ENCODE data around the gene RPL38. TPM values are rescaled to one million over a fixed set of nuclear protein-coding genes. Genes with fewer than 3 reads are reported as not detected.
A peak's percentile ranks its signal among the peaks of the same experiment; 100 is the strongest.

RPL38 gene
- total RNA-seq, 1 donor from 2014 or later, result 967 TPM

DNA sequence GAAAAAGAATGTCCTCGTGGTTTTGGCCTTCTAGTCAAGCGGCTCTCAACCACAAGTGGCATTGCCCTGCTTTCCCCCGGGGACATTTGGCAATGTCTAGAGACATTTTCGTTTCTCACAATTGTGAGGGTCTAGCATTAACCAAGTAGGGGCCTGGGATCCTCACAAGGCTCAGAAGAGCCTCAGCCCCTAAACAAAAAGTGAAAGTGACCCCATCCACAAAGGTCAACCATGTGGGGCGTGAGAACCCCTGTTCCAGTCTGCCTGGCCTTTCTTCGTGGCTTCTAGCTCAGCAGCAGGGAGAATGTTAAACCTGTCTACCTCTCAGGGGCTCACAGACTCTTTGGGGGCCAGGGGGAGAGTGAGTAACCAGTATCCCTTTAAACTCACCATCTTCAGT, 4.8 kb upstream of the RPL38 start:
- peaks cover 38% of the 10 kb centered on the region for H3K4me1 Mint-ChIP-seq
- TF ChIP-seq CTCF (conservative IDR thresholded peaks at IDR 0.05), result no peak
- no peak for DNase-seq (ENCODE audit: low read depth, low spot score)
- H3K9me3 Mint-ChIP-seq, result no peaks in the 10 kb centered on the region
- H3K27me3 Mint-ChIP-seq (ENCODE audit: low read depth), result peaks cover 40% of the 10 kb centered on the region
- H3K4me3 Mint-ChIP-seq, result peak overlapping the region; percentile 47
- H3K27ac Mint-ChIP-seq (ENCODE audit: unreplicated experiment), result no peak overlapping the region
- peaks cover 3% of the 10 kb centered on the region for H3K36me3 Mint-ChIP-seq (ENCODE audit: low read depth)

GRCh38 chr17:74199306-74200092, 4.0 kb upstream of the RPL38 start:
- Mint-ChIP-seq H3K4me3 (peak overlapping the region; percentile 89), H3K27me3 (ENCODE audit: low read depth) (peaks cover 36% of the 10 kb centered on the region), H3K9me3 (no peaks in the 10 kb centered on the region), H3K27ac (ENCODE audit: unreplicated experiment) (peak overlapping the region; percentile 97), H3K4me1 (peaks cover 39% of the 10 kb centered on the region), H3K36me3 (ENCODE audit: low read depth) (peaks cover 4% of the 10 kb centered on the region)
- TF ChIP-seq CTCF (conservative IDR thresholded peaks at IDR 0.05), result peak; percentile 98
- DNase-seq (ENCODE audit: low read depth, low spot score), result peak; percentile 85

GRCh38 chr17:74200112-74200511, 3.4 kb upstream of the RPL38 start:
- no peak for TF ChIP-seq CTCF (conservative IDR thresholded peaks at IDR 0.05)
- Mint-ChIP-seq H3K4me3 (no peak overlapping the region), H3K36me3 (ENCODE audit: low read depth) (peaks cover 6% of the 10 kb centered on the region), H3K27me3 (ENCODE audit: low read depth) (peaks cover 31% of the 10 kb centered on the region), H3K9me3 (no peaks in the 10 kb centered on the region), H3K27ac (ENCODE audit: unreplicated experiment) (no peak overlapping the region), H3K4me1 (peaks cover 44% of the 10 kb centered on the region)
- no peak for DNase-seq (ENCODE audit: low read depth, low spot score)

DNA sequence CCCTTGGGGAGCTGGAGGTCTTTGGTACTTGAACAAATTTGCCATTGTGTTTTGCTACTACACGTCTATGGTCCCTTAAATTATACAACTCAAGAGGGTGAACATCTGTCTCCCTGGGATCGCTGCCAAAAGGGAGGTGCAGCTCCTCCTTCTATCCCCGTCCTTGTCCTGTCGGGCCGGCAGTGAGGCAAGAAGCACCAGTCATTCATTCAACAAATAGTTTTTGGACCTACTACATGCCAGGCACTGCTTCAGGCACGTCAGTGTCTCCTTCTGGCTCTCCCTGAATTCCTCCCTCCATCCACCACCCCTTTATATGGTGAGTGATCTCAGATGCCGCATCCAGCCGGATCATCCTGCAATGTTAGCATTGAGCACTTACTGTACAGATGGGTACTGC, 2.2 kb upstream of the RPL38 start:
- Mint-ChIP-seq H3K27ac (ENCODE audit: unreplicated experiment) (peak overlapping the region; percentile 38), H3K4me1 (peaks cover 50% of the 10 kb centered on the region)

DNA sequence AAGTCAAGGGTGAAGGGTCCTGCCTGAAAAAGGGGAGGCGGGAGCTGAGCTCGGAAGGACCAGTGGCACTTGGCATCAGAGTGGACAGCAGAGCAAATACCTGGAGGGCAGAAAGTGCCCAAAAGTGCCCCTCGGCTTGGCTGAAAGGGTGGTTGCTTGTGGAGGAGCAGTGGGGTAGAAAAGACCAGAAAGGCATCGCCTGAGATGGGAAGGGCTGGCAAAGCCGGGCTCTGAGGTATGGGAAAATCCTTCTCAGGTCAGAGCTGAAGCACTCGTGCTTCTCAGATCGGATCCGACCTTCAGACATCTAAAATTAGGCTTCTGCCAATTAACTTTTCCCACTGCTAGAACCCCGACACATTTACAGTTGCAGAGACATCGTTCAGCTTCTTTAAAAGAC, 1.5 kb upstream of the RPL38 start:
- TF ChIP-seq CTCF (conservative IDR thresholded peaks at IDR 0.05), result no peak
- Mint-ChIP-seq H3K27ac (ENCODE audit: unreplicated experiment) (no peak overlapping the region), H3K36me3 (ENCODE audit: low read depth) (peaks cover 14% of the 10 kb centered on the region), H3K4me3 (peak overlapping the region; percentile 100), H3K27me3 (ENCODE audit: low read depth) (peaks cover 19% of the 10 kb centered on the region), H3K9me3 (no peaks in the 10 kb centered on the region), H3K4me1 (peaks cover 48% of the 10 kb centered on the region)
- DNase-seq (ENCODE audit: low read depth, low spot score), result no peak

More for the DNA sequence above, 2.2 kb upstream of the RPL38 start:
- peaks cover 23% of the 10 kb centered on the region for H3K27me3 Mint-ChIP-seq (ENCODE audit: low read depth)
- peaks cover 12% of the 10 kb centered on the region for H3K36me3 Mint-ChIP-seq (ENCODE audit: low read depth)
- no peak for DNase-seq (ENCODE audit: low read depth, low spot score)
- H3K9me3 Mint-ChIP-seq, result no peaks in the 10 kb centered on the region
- TF ChIP-seq CTCF (conservative IDR thresholded peaks at IDR 0.05), result no peak
- peak overlapping the region; percentile 71 for H3K4me3 Mint-ChIP-seq
